ENCODE measurements around the gene CELF6.
"Not testable (repeated sequence)": the region's sequence is repeated elsewhere in the genome, so short reads cannot be mapped to it uniquely, and the experiment has no call there.

Gene CELF6

GRCh38 chr15:72278737-72279136 is 41.2 kb downstream of the CELF6 start:
- H3K4me3 ChIP-seq (ENCODE audit: low read depth, low read length), result no peak overlapping the region
- H3K27me3 ChIP-seq, result no peaks in the 10 kb centered on the region
- DNase-seq, result no peak
- no peaks in the 10 kb centered on the region for H3K4me1 ChIP-seq
- TF ChIP-seq CTCF (IDR thresholded peaks at IDR 0.05; ENCODE audit: low read depth, low read length), result no peak
- H3K9me3 ChIP-seq, result no peaks in the 10 kb centered on the region
- H3K36me3 ChIP-seq, result no peaks in the 10 kb centered on the region

DNA sequence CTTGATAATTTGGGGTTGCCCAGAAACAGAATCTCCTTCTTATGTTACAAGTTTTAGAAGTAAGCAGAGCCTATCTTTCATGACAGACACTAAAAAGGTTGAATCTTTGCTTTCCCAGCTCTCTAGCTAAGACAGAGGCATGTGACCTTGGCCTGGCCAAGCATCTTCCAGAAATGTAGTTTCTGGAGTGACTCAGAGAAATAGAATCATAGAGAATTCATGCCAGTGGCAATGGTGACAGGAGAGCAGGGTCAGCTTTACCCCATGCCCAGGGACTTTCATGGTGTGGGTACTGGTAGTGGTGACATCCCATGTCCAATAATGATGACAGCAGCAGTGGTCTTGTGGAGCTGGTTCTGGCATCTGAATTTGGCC is 43.6 kb downstream of the CELF6 start:
- Histone ChIP-seq H3K4me1 (no peaks in the 10 kb centered on the region), H3K36me3 (no peaks in the 10 kb centered on the region), H3K27me3 (no peaks in the 10 kb centered on the region), H3K4me3 (ENCODE audit: low read depth, low read length) (no peak overlapping the region), H3K9me3 (no peaks in the 10 kb centered on the region)
- no peak for DNase-seq
- TF ChIP-seq CTCF (IDR thresholded peaks at IDR 0.05; ENCODE audit: low read depth, low read length), result no peak

GRCh38 chr15:72275635-72276325 is 44.2 kb downstream of the CELF6 start:
- not testable (repeated sequence) for H3K4me3 ChIP-seq (ENCODE audit: low read depth, low read length); H3K27me3 ChIP-seq; DNase-seq

GRCh38 chr15:72272997-72273352 is 47.0 kb downstream of the CELF6 start:
- DNase-seq, result no peak
- no peak for TF ChIP-seq CTCF (IDR thresholded peaks at IDR 0.05; ENCODE audit: low read depth, low read length)
- Histone ChIP-seq H3K9me3 (no peaks in the 10 kb centered on the region), H3K4me1 (no peaks in the 10 kb centered on the region), H3K4me3 (ENCODE audit: low read depth, low read length) (peak overlapping the region; percentile 51), H3K27me3 (no peaks in the 10 kb centered on the region), H3K36me3 (peaks cover 10% of the 10 kb centered on the region)

More at GRCh38 chr15:72275635-72276325, 44.2 kb downstream of the CELF6 start:
- not testable (repeated sequence) for H3K9me3 ChIP-seq, H3K4me1 ChIP-seq, H3K36me3 ChIP-seq

- Histone ChIP-seq H3K27me3 (no peaks in the 10 kb centered on the region), H3K36me3 (peaks cover 15% of the 10 kb centered on the region), H3K9me3 (no peaks in the 10 kb centered on the region), H3K4me1 (no peaks in the 10 kb centered on the region), H3K4me3 (ENCODE audit: low read depth, low read length) (peak within 1 kb of the TSS; percentile 81)
- peak; percentile 70 for TF ChIP-seq CTCF (IDR thresholded peaks at IDR 0.05; ENCODE audit: low read depth, low read length)
- DNase-seq, result peak; percentile 99
Observed at GRCh38 chr15:72272213-72272996, 47.6 kb downstream of the CELF6 start, which contains the start of gene PARP6. TSS of gene PARP6 (minus strand) at chr15:72272554. CDS start at chr15:72267477, 5,077 bp downstream.

GRCh38 chr15:72271895-72272212 is 48.1 kb downstream of the CELF6 start:
- Histone ChIP-seq H3K4me1 (no peaks in the 10 kb centered on the region), H3K27me3 (no peaks in the 10 kb centered on the region), H3K4me3 (ENCODE audit: low read depth, low read length) (peak overlapping the region; percentile 81), H3K36me3 (peaks cover 18% of the 10 kb centered on the region), H3K9me3 (no peaks in the 10 kb centered on the region)
- TF ChIP-seq CTCF (IDR thresholded peaks at IDR 0.05; ENCODE audit: low read depth, low read length), result no peak
- DNase-seq, result no peak
